ENCODE data around the gene TPCN1.
A peak's percentile ranks its signal among the peaks of the same experiment; 100 is the strongest.

TPCN1 gene

DNA sequence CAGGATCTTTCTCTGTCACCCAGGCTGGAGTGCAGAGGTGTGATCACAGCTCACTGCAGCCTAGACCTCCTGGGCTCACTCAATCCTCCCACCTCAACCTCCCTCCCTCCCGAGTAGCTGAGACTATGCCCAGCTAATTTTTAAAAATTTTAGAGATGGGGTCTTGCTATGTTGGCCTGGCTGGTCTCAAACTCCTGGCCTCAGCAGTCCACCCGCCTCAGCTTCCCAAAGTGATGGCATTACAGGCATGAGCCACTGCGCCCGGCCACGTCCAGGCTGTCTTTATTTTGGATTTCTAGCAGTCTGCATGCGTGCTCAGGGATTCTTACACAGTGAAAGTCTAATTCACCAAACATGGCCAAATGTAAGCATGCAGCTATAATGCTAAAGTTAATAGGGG is 95.9 kb downstream of the TPCN1 start:
- no peak for DNase-seq

GRCh38 chr12:113318046-113318656 is 96.9 kb downstream of the TPCN1 start:
- DNase-seq = no peak

GRCh38 chr12:113318900-113319628 is 97.8 kb downstream of the TPCN1 start:
- no peak for DNase-seq

- no peak for DNase-seq
These were observed 99.1 kb downstream of the TPCN1 start for GRCh38 chr12:113320401-113320800.

GRCh38 chr12:113322343-113322742 is 101.1 kb downstream of the TPCN1 start:
- no peak for DNase-seq

DNA sequence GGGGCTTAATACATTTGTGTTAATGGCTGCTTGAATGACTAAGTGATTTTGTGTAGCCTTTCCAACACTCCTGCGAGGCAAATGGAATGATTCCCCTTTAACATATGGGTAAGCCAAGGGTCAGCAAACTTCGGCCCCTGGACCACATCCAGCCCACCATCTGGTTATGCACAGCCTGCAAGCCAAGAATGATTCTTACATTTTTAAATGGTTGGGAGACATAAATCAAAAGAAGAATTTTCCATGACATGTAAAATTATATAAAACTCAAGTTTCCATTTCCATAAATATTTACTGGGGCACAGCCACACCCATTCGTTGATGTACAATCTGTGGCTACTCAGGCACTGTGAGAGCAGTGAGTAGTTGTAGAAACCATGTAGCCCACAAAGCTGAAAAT is 104.7 kb downstream of the TPCN1 start:
- no peak for DNase-seq

- no peak for DNase-seq
These were observed 105.6 kb downstream of the TPCN1 start for GRCh38 chr12:113326775-113327395.

DNA sequence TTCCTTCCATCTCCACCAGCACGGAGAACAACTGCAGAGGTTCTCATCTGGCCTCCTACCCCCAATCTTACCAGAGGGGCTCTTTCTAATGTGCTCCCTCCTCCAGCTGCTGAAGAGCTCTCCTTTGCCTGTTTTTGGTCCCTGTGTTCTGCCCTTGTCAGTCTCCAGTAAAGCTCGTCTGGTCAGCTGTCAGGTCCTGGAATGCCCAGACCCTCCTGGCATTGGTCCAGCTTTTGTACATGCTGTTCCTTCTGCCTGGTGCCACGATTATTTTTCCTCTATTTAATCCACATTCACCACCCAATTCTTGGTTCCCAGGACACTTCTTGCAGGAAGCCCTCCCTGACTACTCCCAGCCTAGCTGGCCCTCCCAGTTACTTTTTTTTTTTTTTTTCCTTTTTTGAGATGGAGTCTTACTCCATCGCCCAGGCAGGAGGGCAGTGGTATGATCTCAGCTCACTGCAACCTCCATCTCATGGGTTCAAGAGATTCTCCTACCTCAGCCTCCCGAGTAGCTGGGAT is 107.2 kb downstream of the TPCN1 start:
- no peak for DNase-seq

GRCh38 chr12:113329022-113329790 is 107.9 kb downstream of the TPCN1 start:
- no peak for DNase-seq

GRCh38 chr12:113329791-113330417 is 108.6 kb downstream of the TPCN1 start:
- DNase-seq = no peak

GRCh38 chr12:113330505-113330904 is 109.2 kb downstream of the TPCN1 start:
- DNase-seq = no peak

- no peak for DNase-seq
These were observed 111.6 kb downstream of the TPCN1 start for GRCh38 chr12:113332688-113333417.

- no peak for DNase-seq
These were observed 112.1 kb downstream of the TPCN1 start for GRCh38 chr12:113333418-113333750.

DNA sequence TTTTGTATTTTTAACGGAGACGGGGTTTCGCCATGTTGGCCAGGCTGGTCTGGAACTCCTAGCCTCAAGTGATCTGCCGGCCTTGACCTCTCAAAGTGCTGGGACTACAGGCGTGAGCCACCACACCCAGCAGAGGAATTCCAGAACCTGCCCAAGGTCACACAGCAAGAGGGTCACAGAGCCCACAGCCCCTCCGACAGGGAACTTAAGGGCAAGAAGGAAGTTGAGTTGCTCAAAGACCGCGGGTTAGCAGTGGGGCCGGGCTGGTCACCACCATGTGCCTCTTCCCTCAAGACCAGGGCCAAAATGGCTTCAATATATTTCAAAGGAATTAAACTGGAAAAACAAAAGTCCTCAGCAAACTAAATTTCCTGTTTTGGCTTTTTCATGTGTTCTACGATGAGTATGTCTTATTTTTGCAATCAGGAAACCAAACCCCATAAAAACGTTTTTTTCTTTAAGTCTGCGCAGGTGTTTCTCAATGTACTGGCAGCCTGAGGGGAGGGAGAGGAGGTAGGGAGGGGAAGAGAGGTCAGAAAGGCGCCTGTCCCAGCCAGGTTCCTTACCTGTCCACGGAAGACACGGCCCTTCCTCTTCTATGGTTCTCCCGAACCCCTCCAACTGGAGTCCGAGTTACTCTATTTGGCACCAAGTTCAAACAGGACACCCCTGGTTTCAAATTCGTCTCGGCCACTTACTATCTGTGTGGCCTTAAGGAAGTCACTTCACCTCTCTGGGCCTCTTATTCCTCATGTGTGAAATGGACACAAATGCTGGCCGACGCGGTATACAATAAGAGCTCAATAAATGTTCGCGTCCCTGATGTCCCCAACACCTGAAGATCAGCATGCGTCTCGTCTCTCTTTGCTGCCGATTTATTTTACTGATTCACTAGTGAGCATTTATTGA is 112.9 kb downstream of the TPCN1 start:
- no peak for DNase-seq

DNA sequence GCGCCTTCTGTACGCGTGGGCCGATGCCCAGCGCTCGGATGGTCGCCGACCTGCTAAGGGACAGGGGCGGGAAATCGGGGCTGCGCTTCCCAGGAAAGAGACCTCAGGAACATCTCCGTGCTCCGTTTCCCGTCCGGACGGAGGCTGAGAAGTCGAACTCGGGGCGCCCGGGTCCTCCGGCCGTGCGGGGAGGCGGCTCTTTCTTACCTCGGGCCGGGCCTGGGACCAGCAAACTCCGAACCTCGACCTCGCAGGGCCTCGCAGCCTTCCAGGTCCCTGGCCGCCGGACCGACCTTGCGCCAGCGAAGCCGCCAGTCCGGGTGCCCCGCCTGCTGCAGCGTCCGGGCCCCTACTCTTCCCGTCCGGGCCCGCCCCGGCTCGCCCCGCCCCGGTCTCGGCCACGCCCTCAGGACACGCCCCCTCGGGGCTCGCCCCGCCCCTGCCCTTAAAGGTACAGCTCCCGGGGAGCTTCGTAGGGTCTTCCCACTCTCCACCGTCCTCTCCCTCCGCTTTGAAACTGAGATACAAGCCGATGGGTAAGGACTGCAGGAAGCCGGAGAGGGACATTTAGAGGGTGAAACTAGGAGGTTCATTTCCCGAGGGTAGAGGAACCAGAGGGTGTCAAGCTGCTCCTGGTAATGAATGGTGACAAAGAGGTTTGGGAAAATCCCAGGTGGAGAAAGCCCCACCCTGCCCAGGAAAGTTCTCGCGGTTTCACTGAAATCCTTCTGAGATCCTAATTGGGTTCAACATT is 113.7 kb downstream of the TPCN1 start, which contains the start of gene SLC8B1:
Gene SLC8B1 (minus strand): TSS at position 324 of the 754 bp plus-strand sequence. CDS start 2,231 bp downstream, outside the sequence.
- DNase-seq = peak; percentile 70

DNA sequence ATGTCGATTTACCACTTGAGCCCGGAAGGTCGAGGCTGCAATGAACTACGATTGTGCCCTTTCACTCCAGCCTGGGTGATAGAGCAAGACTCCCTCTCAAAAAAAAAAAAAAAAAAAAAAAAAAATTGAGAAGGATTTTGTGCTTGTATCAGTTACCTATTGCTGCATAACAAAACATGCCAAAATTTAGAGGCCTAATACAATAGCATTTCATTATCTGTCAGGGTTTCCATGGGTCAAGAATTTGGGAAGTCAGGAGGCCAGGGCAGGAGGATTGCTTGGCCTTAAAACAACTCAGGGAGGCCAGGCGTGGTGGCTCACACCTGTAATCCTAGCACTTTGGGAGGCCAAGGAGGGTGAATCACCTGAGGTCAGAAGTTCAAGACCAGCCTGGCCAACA is 118.3 kb downstream of the TPCN1 start:
- no peak for DNase-seq

GRCh38 chr12:113340061-113340460 is 118.8 kb downstream of the TPCN1 start:
- no peak for DNase-seq

DNA sequence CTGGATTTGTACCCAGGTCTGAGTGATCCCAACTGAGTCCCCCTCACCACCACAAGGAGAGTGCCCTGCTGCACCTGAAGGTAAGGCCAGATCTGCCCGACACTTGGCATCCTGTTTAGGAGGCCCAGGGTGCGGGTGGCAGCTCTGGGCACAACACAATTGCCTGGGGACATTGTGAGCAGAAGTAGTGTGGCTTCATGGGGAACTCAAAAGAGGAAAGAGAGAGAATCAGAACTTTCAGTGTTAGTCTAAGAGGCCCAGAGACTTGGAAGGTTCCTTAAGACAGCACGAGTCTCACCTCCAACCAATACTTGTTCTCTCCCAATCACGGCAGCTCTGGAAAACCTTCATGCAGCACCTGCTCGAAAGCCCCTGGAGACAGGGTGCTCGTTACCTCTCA is 120.3 kb downstream of the TPCN1 start:
- no peak for DNase-seq

DNA sequence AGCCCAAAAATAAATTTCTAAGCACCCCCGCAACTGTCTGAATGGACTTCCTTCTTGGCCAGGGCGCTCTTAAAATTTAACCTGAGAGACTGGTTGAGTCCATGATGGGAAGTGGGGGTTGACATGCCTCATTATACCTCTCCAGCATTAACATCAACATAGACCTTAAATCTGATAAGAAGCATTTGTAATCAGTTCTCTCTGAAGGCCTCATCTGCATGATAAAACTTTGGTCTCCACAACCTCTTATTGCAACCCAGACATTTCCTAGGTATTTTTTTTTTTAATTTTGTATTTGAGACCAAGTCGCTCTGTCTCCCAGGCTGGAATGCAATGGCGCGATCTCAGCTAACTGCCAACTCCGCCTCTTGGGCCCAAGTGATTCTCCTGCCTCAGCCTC is 124.1 kb downstream of the TPCN1 start:
- DNase-seq = no peak

DNA sequence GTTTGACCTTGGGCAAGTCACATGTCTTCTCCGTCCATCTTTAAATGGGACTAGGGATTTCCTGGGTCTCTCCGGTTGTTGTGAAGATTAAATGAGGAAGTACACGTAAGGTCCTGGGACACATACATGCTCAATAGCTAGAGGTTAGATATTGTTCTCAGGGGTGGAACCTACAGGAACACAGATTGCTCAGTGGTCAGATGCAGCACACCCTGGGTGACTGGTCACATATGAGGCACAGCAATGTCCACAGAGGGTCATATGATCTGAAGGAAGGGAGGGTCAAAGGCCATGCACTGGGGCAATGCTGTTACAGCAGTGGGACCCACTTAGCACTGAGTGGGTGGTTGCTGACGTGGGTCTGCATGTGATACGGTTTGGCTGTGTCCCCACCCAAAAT is 125.1 kb downstream of the TPCN1 start:
- no peak for DNase-seq
